ENCODE measurements around the gene D2HGDH.

DNA sequence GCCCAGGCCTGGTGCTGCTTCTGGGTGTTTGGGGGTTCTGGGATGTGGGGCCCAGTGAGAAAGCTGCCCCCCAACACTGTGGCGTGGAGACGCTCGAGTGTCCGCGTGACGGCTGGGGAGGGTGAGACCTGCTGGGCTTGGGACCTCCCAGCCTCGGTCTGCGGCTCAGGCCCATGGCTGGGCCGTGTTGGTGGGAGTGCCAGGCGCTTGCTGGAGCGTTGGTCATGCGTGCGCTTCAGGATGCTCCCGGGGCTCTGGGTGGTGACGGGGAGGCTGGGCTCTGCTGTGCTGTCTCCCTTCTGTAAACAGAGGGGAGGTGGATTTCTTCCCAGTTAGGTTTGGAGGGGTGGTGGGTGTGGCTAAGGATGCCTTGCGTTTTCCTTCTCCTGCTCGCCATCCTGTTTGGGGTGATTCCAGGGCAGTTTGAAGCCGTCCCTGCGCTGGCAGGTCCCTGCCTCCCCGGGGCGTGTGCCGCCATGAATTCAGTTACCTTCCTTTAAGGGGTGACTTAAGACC is 42.8 kb downstream of the D2HGDH start:
- TF ChIP-seq EZH2 (IDR thresholded peaks at IDR 0.05; ENCODE audit: insufficient read depth, poor library complexity, severe bottlenecking) (no peak), EZH2phosphoT487 (IDR thresholded peaks at IDR 0.05; ENCODE audit: insufficient read depth, low read depth) (no peak)

Measured in GM23248 (cell line).